Measurements from ENCODE around the gene PGK1.
A peak's percentile ranks its signal among the peaks of the same experiment; 100 is the strongest.

PGK1 gene

DNA sequence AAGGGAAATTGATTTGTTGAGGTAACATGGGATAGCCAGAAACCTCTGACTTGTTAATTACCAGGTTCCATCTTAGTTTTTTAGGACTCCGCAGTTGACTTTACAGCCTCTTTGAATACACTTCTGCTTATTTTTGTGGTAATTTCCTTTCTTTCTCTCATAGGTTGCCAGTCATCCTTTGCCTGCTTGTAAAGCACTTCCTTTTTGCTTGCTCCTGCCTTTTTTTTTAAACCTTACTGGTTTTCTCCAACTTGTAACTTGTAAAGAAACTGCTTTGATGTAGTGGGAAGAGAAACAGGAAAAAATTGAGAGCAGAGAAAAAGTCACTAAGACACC is 2.6 kb downstream of the PGK1 start:
- H3K27ac ChIP-seq (ENCODE audit: low read length) = no peak overlapping the region
- H3K4me1 ChIP-seq (ENCODE audit: low read length) = peaks cover 56% of the 10 kb centered on the region
- H3K4me3 ChIP-seq (ENCODE audit: low read length) = peak overlapping the region; percentile 99
- no peak overlapping the region for H2AFZ ChIP-seq (ENCODE audit: low read depth, low read length)
- H3K9ac ChIP-seq (ENCODE audit: low read length) = no peak overlapping the region
- H3K79me2 ChIP-seq (ENCODE audit: low read length) = peaks cover 75% of the 10 kb centered on the region
- H3K4me2 ChIP-seq (ENCODE audit: low read length) = peak overlapping the region; percentile 89
- peaks cover 63% of the 10 kb centered on the region for H3K36me3 ChIP-seq (replicated peaks; ENCODE audit: low read depth, low read length)
- no peaks in the 10 kb centered on the region for H3K9me3 ChIP-seq (ENCODE audit: insufficient read depth, low read length)
- TF ChIP-seq, protein P1, sequence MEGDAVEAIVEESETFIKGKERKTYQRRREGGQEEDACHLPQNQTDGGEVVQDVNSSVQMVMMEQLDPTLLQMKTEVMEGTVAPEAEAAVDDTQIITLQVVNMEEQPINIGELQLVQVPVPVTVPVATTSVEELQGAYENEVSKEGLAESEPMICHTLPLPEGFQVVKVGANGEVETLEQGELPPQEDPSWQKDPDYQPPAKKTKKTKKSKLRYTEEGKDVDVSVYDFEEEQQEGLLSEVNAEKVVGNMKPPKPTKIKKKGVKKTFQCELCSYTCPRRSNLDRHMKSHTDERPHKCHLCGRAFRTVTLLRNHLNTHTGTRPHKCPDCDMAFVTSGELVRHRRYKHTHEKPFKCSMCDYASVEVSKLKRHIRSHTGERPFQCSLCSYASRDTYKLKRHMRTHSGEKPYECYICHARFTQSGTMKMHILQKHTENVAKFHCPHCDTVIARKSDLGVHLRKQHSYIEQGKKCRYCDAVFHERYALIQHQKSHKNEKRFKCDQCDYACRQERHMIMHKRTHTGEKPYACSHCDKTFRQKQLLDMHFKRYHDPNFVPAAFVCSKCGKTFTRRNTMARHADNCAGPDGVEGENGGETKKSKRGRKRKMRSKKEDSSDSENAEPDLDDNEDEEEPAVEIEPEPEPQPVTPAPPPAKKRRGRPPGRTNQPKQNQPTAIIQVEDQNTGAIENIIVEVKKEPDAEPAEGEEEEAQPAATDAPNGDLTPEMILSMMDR (IDR thresholded peaks at IDR 0.05; ENCODE audit: low read depth, low read length) = no peak
- TF ChIP-seq EZH2phosphoT487 (IDR thresholded peaks at IDR 0.05; ENCODE audit: low read depth) = no peak
- peaks cover 66% of the 10 kb centered on the region for H4K20me1 ChIP-seq (ENCODE audit: insufficient read depth, low read length)
- no peaks in the 10 kb centered on the region for H3K27me3 ChIP-seq (ENCODE audit: low read depth, low read length)

DNA sequence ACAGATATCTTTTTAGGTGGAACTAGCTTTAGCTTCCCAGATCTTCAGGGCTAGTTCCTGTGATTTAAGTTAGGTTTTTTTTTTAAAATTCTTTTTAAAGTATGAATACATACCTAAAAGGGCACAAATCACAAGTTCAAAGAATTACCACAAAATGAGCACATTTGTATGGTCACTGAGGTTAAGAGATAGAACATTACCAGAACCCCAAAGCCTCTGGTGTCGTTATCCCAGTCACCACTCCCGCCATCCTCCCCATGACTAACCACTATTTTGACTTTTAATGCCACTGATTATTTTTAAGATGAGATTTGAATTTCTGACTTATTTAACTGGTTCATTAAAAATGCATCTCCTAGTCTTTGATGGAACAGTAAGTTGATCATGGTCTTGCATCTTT is 5.4 kb downstream of the PGK1 start:
- Histone ChIP-seq H3K27me3 (ENCODE audit: low read depth, low read length) (no peaks in the 10 kb centered on the region), H2AFZ (ENCODE audit: low read depth, low read length) (no peak overlapping the region), H3K27ac (ENCODE audit: low read length) (no peak overlapping the region), H3K9ac (ENCODE audit: low read length) (no peak overlapping the region), H4K20me1 (ENCODE audit: insufficient read depth, low read length) (peaks cover 94% of the 10 kb centered on the region), H3K79me2 (ENCODE audit: low read length) (peaks cover 99% of the 10 kb centered on the region), H3K9me3 (ENCODE audit: insufficient read depth, low read length) (no peaks in the 10 kb centered on the region), H3K36me3 (replicated peaks; ENCODE audit: low read depth, low read length) (peaks cover 86% of the 10 kb centered on the region), H3K4me2 (ENCODE audit: low read length) (no peak overlapping the region), H3K4me3 (ENCODE audit: low read length) (no peak overlapping the region), H3K4me1 (ENCODE audit: low read length) (peaks cover 37% of the 10 kb centered on the region)
- TF ChIP-seq, protein P1 (IDR thresholded peaks at IDR 0.05; ENCODE audit: low read depth, low read length) = no peak
- TF ChIP-seq EZH2phosphoT487 (IDR thresholded peaks at IDR 0.05; ENCODE audit: low read depth) = no peak

DNA sequence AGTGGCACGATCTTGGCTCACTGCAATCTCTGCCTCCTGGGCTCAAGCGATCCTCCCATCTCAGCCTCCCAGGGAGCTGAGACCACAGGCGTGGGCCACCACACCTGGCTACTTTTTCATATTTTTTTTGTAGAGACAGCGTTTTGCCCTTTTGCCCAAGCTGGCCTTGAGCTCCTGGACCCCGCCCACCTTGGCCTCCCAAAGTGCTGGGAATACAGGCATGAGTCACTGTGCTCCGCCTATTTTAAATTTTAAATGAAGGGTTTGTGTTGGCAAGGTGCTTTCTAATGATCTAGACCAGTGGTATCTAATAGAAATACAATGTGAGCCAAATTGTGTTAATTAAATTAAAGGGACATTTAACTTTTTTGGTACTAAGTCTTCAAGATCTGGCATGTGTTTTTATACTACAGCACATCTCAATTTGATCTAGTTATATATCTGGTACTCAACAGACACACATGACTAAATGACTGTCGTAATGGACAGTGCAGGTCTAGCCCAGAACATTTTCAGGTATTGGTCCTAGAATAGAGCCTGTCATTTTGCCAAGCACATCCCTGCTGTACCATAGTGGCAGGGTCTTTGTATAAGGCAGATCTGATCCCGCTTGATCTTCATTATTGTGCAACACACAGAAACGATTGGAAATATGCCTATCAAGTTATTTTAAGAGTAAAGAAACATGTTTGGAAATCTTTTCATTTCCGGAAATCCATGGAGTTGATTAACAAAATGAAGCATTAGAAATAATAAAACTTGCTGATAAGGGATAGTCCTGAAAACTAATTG is 7.3 kb downstream of the PGK1 start:
- Histone ChIP-seq H3K36me3 (replicated peaks; ENCODE audit: low read depth, low read length) (peaks cover 86% of the 10 kb centered on the region), H3K4me1 (ENCODE audit: low read length) (peaks cover 26% of the 10 kb centered on the region), H3K9ac (ENCODE audit: low read length) (no peak overlapping the region), H3K4me2 (ENCODE audit: low read length) (no peak overlapping the region), H3K27me3 (ENCODE audit: low read depth, low read length) (no peaks in the 10 kb centered on the region), H3K9me3 (ENCODE audit: insufficient read depth, low read length) (no peaks in the 10 kb centered on the region), H3K79me2 (ENCODE audit: low read length) (peaks cover 99% of the 10 kb centered on the region), H3K27ac (ENCODE audit: low read length) (no peak overlapping the region), H3K4me3 (ENCODE audit: low read length) (no peak overlapping the region), H2AFZ (ENCODE audit: low read depth, low read length) (no peak overlapping the region), H4K20me1 (ENCODE audit: insufficient read depth, low read length) (peaks cover 98% of the 10 kb centered on the region)
- TF ChIP-seq, protein P1 (IDR thresholded peaks at IDR 0.05; ENCODE audit: low read depth, low read length) = no peak
- TF ChIP-seq EZH2phosphoT487 (IDR thresholded peaks at IDR 0.05; ENCODE audit: low read depth) = no peak

DNA sequence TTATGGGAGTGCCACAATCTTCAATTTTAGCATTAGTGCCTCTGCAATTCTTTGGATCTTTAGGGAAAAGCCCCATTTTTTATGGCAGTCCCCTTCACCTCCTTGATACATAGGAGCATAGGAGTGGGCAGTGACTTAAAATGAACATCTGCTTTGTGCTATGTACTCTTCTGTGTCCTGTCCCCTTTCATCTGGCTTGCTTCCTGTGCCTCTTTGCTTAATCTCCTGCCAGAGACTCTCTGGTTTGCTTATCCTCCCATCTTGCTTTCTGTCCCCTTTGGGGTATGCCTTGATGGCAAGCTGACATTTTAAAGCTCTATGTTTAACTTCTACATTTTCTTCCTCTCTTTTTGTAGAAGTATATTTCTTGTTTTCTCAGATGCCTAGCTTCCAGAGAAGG is 12.3 kb downstream of the PGK1 start:
- no peak overlapping the region for H3K27ac ChIP-seq (ENCODE audit: low read length)
- H3K4me3 ChIP-seq (ENCODE audit: low read length) = no peak overlapping the region
- H4K20me1 ChIP-seq (ENCODE audit: insufficient read depth, low read length) = peaks cover 97% of the 10 kb centered on the region
- TF ChIP-seq EZH2phosphoT487 (IDR thresholded peaks at IDR 0.05; ENCODE audit: low read depth) = no peak
- TF ChIP-seq, protein P1 (IDR thresholded peaks at IDR 0.05; ENCODE audit: low read depth, low read length) = no peak
- H3K27me3 ChIP-seq (ENCODE audit: low read depth, low read length) = no peaks in the 10 kb centered on the region
- peaks cover 84% of the 10 kb centered on the region for H3K36me3 ChIP-seq (replicated peaks; ENCODE audit: low read depth, low read length)
- peaks cover 98% of the 10 kb centered on the region for H3K79me2 ChIP-seq (ENCODE audit: low read length)
- no peak overlapping the region for H3K9ac ChIP-seq (ENCODE audit: low read length)
- no peak overlapping the region for H3K4me2 ChIP-seq (ENCODE audit: low read length)
- peaks cover 24% of the 10 kb centered on the region for H3K4me1 ChIP-seq (ENCODE audit: low read length)
- no peak overlapping the region for H2AFZ ChIP-seq (ENCODE audit: low read depth, low read length)
- H3K9me3 ChIP-seq (ENCODE audit: insufficient read depth, low read length) = no peaks in the 10 kb centered on the region

All from OCI-LY3 (cell line).